Stimulated activated CD4-positive, alpha-beta T cell treated with anti-CD3 and anti-CD28 coated beads, Interleukin-12 subunit alpha, Interleukin-12 subunit beta, amount 100 ng/mL, for 24 hours (primary cell): ENCODE results near the gene CBFA2T2.
"Not testable (repeated sequence)": the region's sequence is repeated elsewhere in the genome, so short reads cannot be mapped to it uniquely, and the experiment has no call there.

Experiments
- DNase-seq, 2 experiments: peaks; one replicate each; pipeline ENCODE4 v3.0.0-alpha.2; 2020; ENCODE audit warnings: low read depth in 2 of 2

CBFA2T2 gene

GRCh38 chr20:33506576-33506975 is 16.7 kb downstream of the CBFA2T2 start:
- no peak for DNase-seq

- no peak for DNase-seq
These were observed 17.6 kb downstream of the CBFA2T2 start for GRCh38 chr20:33507461-33507860.

GRCh38 chr20:33508015-33508414 is 18.1 kb downstream of the CBFA2T2 start:
- not testable (repeated sequence) for DNase-seq

GRCh38 chr20:33509057-33509456 is 19.2 kb downstream of the CBFA2T2 start:
- not testable (repeated sequence) for DNase-seq

GRCh38 chr20:33511876-33512275 is 22.0 kb downstream of the CBFA2T2 start:
- DNase-seq = not testable (repeated sequence)

- DNase-seq = no peak
These were observed 25.8 kb downstream of the CBFA2T2 start for GRCh38 chr20:33515569-33516216.

- DNase-seq = no peak
These were observed 27.0 kb downstream of the CBFA2T2 start for GRCh38 chr20:33516882-33517281.

GRCh38 chr20:33518071-33518470 is 28.2 kb downstream of the CBFA2T2 start:
- no peak for DNase-seq

- DNase-seq = no peak
These were observed 31.6 kb downstream of the CBFA2T2 start for GRCh38 chr20:33521461-33521860.

GRCh38 chr20:33522256-33522820 is 32.4 kb downstream of the CBFA2T2 start:
- no peak for DNase-seq

GRCh38 chr20:33524261-33524660 is 34.4 kb downstream of the CBFA2T2 start:
- DNase-seq = no peak

GRCh38 chr20:33526769-33527168 is 36.9 kb downstream of the CBFA2T2 start:
- DNase-seq = no peak

- DNase-seq = no peak
These were observed 41.4 kb downstream of the CBFA2T2 start for GRCh38 chr20:33531047-33531877.

GRCh38 chr20:33531885-33532284 is 42.0 kb downstream of the CBFA2T2 start:
- DNase-seq = no peak

- no peak for DNase-seq
These were observed 43.0 kb downstream of the CBFA2T2 start for GRCh38 chr20:33532753-33533459.

- not testable (repeated sequence) for DNase-seq
These were observed 45.8 kb downstream of the CBFA2T2 start for GRCh38 chr20:33535717-33536116.

GRCh38 chr20:33537608-33538007 is 47.7 kb downstream of the CBFA2T2 start:
- no peak for DNase-seq

- no peak for DNase-seq
These were observed 49.2 kb downstream of the CBFA2T2 start for GRCh38 chr20:33539129-33539528.

- DNase-seq = no peak
These were observed 50.5 kb downstream of the CBFA2T2 start for GRCh38 chr20:33540427-33540826.

- DNase-seq = no peak
These were observed 51.2 kb downstream of the CBFA2T2 start for GRCh38 chr20:33541074-33541473.

GRCh38 chr20:33541797-33542196 is 51.9 kb downstream of the CBFA2T2 start:
- no peak for DNase-seq

- no peak for DNase-seq
These were observed 55.9 kb downstream of the CBFA2T2 start for GRCh38 chr20:33545763-33546162.
